Measurements from ENCODE around the gene ENTPD8. TPM values are rescaled to one million over a fixed set of nuclear protein-coding genes. Genes with fewer than 3 reads are reported as not detected.

The ENTPD8 gene
- total RNA-seq, 1 donor from 2014 or later = 0.07 TPM

DNA sequence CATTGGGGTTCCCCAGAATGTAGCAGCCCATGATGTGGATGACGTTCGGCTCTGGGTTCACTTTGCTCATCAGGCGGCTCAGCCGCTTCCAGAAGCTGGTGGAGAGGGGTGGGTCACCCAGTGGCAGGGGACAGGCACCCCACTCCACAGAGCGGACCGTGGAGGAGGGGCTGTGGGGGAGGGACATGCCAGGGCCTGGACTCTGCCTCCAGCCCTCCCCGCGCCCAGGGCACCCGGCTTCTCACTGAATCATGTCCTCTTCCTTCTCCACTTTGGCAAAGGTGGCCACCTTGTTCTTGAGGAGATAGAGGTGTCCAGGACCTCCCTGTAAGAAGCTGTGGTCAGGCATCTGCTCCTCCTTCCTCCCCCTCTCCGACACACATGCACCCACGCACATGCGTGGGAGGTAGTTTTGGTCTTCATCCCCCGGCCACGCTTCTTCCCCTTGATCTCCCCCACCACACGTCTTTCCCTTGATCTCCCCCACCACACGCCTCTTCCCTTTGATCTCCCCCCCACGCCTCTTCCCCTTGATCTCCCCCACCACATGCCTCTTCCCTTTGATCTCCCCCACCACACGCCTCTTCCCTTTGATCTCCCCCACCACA lies 8.9 kb upstream of the ENTPD8 start:
- intact Hi-C loops (cut with micrococcal nuclease) = loop anchor here (5.0 to 10.0 kb wide), 4 partner anchors 298 to 905 kb away; partner anchors contain the start of genes NOTCH1, PAXX and TMEM141

DNA sequence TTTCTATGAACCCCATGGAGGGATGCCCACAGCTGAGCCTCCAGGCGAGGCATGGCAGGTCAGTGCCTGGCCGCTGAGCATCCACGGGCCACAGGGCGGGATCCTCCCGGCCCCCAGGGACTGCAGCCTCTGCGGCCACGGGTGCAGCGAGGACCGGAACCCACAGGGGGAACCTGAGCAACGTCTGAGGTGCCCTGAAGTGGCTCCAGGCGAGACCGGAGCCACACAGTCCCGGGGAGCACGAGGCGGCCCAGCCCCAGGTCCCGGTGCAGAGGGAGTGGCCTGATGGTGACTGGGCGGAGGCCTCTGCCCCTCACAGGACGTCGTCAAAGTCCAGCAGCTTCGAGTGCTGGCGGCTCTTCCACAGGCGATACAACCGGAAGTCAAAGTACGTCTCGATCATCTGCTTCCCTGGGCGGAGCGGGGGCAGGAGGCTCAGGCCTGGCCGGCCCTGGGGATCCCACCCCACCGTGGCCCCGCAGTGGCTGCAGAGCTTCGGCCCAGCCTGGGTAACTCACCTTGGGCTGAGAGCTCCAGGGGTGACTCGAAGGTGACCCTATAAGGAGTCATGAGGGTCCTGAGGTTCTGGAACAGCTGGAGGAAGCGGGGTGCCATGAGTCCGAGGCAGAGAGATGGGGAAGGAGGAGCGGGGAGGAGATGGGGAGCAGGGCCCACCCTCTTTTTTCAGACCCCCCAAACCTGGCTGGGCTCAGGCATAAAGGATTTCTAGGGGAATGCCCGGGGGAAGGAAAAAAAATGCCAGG lies 8.1 kb upstream of the ENTPD8 start:
- intact Hi-C loops (cut with micrococcal nuclease) = no loop called here

DNA sequence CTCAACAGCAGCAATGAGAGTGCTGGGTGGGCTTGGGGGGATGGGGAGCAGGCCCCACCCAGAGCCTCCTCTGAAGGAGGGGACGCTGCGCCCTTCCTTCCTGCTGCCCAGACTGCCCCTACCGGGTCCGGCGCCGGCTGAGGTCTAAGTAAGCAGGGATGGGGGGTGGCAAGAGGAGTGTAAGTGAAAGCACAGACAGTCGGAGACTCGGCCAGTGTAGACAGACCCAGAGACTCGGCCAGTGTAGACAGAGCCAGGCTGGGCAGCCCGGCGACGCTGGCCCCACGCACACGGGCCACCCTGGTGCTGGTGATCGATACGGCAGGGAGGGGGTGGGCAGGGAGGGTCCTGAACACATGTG lies 7.4 kb upstream of the ENTPD8 start:
- intact Hi-C loops (cut with micrococcal nuclease) = no loop called here

DNA sequence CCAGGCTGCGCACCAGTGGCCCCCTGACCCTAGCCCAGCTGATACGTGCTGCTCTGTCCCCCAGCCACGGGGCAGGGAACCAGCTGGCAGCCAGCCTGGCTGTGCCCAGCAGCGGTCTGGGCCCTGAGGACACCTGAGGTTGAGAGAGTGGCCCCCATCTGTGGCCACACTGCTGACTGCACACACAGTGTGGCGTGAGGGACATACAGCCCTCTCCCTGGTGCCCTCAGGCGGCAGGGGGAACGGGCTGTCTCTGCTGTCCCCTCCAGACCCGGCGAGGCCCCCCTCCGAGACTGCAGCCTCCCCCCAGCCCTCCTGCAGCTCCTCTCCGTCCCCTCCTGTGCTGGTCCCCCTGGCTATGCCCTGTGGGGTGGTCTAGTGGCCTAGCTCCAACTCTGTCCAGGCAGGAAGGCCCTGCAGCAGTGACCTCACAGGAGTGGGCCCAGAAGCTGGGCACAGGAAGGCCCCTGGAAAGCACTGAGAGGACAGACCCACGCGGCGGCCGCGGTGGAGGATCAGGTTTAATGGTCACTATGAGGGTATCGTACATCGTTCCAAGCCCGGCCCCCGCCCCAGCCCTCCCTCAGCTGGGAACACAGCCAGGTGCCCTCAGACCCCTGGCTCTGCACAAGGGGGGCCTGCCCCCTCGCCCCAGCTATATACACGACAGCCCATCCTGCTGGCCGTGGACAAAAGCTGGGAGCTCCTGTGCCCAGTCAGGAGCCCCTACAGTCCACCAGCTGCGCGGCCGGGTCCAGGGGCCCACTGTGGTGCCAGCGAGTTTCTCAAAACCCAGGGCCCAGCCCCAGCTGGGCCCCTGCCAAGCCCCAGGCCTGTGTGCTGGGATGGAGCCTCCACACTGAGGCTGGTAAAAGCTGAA lies 6.8 kb upstream of the ENTPD8 start:
- intact Hi-C loops (cut with micrococcal nuclease) = no loop called here

DNA sequence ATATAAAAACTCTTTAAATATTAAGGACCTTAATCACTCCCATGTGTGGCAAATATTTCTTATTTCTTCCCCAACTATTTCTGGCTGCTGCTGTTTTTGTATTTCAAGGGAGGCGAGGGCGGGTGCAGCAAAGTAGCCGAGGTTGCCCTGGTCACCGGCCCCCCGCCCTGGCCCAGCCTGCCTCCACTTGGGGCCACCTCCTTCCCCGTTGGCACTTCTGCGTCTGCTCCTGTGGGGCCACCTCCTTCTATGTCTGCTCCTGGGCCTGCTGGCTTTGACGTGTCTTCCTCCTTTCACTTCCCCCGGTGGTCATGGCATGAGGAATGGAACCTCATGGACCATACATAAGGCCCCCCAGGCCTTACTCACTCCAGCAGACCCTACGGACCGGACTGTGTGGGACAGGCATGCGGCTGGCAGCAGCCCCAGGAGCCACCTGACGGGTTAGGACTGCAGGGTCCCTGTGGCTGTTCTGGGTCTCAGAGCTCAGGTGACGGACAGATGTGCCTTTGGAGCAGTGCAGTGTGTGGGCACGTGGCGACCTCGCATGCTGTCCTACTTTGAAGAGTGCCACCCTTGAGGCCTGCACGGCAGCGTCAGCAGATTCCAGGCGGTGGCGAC lies 5.8 kb upstream of the ENTPD8 start:
- intact Hi-C loops (cut with micrococcal nuclease) = no loop called here

DNA sequence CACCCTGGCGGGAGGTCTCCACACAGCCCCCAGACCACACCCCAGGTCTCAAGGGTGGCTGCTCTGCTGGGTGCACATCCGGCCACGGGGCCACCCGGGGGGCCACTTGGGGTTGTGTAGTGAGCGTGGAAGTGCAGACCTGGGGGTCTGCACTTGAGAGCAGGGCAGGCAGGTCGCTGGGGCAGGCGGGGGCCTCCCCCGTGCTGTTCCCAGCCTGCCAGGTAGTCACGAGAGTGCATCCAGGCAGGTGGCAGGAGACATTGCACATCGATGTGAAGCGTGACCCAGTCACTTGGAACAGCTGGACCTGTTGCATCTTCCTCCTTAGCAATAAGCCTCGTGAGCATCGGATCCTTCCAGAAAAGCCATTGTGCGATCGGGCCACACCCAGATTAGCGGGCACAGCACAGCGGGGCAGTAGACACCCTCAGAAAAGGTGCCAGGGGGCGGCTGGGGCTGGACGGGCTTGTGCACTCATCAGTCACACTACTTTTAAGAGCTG lies 4.8 kb upstream of the ENTPD8 start:
- intact Hi-C loops (cut with micrococcal nuclease) = loop anchor here (1.0 kb wide), 2 partner anchors 23 to 152 kb away; partner anchors contain the start of genes EXD3 and NOXA1

DNA sequence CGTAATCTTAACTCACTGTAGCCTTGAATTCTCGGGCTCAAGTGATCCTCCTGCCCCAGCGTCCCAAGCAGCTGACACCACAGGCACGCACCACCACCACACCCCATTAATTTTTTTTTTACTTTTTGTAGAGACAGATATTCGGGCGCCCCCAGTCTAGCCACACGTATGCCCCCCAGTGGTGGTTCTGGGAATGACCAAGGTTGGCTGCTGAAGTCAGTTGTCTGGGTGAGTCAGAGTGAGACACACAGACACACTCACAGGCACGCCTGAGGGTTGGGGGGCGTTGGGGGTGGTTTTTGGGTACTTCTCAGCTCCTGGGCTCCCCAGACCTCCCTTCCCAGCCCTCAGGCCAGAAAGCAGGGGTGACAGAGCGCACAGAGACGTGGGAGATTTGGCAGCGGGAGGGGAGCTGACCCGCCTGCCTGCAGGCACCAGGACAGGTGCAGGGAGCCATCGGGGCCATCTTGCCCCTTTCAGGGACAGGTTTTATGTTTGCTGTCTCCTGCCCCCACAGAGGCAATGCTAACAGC lies 4.2 kb upstream of the ENTPD8 start:
- intact Hi-C loops (cut with micrococcal nuclease) = loop anchor here (1.0 kb wide), 2 partner anchors 22 to 151 kb away; partner anchors contain the start of genes EXD3 and NOXA1

DNA sequence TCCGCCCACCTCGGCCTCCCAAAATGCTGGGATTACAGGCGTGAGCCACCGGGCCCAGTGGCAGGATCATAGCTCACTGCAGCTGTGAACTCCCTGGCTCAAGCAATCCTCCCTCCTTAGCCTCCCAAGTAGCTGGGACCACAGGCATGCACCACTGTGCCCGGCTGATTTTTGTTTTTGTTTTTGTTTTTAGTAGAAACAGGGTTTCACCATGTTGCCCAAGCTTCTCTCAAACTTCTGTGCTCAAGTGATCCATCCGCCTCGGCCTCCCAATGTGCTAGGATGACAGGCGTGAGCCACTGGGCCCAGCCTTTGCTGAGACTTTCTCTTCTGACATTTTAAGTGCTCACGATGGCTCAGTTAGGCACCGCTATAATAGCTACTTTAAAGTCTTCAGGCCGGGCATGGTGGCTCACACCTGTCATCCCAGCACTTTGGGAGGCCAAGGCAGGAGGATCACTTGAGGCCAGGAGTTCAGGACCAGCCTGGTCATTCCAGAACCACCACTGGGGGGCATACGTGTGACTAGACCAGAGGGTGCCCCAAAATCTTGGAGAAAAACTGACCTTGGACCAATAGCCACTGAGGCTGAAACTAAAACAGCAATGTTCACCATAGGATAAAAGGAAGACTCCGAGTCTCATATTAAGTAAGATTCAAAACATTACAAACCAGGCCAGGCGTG lies 3.1 kb upstream of the ENTPD8 start:
- intact Hi-C loops (cut with micrococcal nuclease) = no loop called here

DNA sequence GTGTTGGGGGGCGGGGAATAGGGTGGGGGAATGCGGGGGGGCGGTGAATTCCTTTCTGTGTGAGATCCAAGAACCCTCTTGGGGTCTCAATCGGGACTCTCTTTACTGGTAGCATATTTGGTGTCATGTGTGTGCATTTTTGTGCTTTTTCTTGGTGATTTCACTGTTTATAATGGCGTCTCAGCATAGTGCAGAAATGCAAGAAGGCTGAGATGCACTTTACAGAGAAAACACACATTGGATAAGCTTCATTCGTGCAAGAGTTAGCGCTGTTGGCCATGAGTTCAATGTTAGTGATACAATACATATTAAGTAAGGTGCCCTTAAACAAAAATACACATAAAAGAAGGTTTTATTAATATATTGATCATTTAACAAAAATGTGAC lies 771 bp upstream of the ENTPD8 start:
- intact Hi-C loops (cut with micrococcal nuclease) = no loop called here

DNA sequence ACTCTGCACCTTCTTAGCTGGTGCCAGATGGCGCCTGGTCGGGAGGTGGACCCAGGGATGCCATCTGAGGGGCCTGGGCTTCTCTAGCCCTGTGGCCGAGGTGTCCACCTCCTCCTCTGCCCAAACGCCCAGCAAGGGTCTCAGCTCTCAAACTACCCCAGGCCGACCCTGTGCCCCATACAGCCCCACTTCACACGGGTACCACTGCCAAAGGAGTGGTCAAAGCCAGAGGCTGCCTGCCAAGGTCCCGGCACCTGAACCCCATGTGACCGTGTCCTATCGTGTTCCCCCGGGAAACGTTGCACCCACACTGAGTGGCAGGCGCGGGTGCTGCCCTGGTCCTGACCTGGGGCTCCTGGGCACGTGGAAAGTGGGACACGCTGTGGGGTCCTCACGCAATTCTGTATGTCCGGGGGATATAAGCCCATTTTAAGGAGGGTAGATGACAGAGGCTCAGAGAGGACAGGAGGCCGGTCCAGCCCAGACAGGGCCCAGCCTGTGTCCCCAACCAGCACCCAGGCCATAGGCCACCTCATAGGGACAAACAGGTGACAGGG lies 1.9 kb downstream of the ENTPD8 start:
- intact Hi-C loops (cut with micrococcal nuclease) = no loop called here

DNA sequence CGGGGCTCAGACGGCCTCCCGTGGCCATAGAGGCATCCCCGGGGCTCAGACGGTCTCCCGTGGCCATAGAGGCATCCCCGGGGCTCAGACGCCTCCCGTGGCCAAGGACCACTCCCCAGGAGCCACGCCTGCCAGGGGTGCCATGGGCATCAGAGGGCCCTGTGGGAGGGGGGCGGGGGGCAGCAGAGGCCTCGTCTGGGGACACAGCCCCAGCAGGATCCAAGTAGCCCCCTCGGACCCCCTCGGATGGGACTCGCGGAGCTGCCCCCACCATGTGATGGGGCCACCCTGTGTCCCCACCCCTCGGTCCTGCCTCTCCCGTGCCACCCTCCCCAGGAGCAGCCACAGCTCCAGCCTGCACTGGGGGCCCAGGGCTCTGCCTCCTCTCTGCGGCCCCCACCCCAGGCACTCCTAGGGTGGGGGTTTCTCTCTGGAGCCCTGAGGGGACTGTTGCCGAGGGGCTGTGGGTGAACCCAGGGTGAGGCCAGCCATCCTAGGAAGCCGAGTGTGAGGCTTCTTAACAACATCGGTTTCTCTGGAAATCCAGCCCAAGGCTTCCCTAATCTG lies 2.5 kb downstream of the ENTPD8 start:
- intact Hi-C loops (cut with micrococcal nuclease) = no loop called here

DNA sequence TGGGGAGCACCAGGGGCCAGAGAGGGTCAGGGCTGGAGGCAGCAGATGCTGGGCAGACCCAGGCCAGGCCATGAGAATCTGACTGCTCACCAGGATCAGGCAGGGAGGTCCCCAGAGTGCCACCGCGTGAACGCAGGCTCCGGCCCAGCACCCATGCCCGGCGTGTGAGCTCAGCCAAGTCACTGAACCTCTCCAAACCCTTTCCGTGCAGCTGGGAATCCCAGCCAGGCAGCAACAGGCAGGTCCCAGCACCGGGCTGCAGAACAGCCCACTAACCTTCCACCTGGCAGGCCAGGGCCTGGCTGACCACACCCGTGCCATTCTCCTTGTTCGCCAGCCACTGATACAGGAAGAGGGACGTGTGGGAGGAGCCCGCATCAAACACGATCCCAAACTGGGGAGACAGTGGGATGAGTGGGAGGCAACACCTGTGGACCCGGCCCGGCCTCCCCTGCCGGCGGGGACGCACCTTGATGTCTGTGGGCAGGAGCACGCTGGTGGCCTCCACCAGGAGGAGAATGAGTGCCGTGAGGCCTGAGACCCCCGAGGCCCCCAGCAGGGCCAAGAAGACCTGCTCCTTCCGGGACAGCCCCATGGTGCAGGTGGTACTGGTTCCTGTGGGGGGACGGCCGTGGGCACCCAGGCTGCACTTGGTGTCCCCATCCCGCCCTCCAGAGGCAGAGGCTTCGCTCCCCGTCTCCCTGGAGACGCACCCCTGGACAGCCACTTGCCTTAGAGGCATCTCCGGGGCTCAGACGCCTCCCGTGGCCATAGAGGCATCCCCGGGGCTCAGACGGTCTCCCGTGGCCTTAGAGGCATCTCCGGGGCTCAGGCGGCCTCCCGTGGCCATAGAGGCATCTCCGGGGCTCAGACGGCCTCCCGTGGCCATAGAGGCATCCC lies 3.2 kb downstream of the ENTPD8 start:
- intact Hi-C loops (cut with micrococcal nuclease) = no loop called here

DNA sequence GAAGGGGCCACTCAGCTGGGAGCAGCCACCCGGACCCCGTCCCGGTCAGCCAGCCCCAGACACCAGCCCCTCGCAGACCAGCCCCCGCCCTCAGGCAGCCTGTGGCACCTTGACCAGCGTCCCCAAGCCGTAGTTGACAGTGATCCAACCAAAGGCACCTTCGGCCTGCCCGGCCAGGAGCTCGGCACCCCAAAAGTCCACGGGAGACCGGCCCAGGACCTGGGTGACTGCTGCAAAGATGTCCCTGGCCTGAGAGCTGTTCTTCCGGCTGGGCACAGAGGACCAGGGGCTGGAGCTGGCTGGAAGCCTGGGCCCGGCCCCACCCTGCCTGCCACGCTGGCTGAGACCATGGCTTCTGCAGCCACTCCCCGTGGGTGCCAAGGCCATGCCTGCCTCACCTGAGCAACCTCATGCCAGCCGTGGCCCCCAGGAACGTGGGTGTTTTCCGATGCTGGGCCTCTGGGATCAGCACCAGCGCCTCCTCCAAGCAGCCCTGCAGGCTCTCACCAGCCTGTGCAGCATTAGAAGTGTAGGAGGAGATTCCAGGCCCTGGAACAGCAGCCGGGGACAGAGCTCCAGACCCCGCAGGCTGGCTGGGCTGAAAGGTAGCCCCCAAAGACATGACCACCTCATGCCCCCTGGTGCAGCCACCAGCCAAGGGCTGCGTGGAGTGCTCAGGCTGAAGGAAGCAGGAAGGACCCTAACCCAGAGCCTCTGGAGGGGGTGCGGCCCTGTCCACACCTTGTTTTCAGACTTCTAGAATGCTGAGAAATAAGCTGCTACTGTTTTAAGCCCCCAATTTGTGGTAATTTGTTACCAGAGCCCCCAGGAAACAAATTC lies 4.2 kb downstream of the ENTPD8 start:
- intact Hi-C loops (cut with micrococcal nuclease) = no loop called here

DNA sequence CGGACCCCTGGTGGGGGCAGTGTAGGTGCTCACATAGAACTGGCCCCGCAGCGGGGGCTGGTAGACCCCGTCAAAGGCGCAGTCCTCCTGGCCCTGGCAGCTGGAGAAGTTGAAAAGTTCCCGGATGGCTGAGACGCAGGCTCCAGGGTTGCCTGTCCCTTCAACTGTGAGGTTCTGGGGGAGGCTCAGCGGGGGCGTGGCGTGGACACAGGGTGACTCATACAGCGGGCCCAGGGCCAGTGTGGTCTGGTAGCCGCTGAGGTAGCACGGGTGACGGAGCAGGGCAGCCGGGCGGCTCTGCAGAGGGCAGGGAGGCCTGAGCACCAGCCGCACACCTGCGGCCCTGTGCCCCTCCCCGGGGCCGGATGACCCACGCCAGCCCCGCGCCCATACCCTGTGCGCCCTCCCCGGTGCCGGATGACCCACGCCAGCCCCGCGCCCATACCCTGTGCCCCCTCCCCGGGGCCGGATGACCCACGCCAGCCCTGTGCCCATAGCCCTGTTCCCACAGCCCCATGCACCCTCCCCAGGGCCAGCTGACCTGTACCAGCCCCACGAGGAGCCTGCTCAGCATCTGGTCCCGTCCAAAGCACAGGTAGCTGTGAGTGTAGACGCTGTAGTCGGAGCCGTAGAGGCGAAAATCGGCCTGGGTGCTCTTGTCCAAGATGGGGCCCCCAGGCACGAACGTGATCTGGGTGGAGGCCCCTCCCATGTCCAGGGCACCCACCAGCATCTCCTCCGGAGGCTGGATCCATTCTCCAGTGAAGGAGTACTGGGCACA lies 5.0 kb downstream of the ENTPD8 start:
- intact Hi-C loops (cut with micrococcal nuclease) = no loop called here

DNA sequence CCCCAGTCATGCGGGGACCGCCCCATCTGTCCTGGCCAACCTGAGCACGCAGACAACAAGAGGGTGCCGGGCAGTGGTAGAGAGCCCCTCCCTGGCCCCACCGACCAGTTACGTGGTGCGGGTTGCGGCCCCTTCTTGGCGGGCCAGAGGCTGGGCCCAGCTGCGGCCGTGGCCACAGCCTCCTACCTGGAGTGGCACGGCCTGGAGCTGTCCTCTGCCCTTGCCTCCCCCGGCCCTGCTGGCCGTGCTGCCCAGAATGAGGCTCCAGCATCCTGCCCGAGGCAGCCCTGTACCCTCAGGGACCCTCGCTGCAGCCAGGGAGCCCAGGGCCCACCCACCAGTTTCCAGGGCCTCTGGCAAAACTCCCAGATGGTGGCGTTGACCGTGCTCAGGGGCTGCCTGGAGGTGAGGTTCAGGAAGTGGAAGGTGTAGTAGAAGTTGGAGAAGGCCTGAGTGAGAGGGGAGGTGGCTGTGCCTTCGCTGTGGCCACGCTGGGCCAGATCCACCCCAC lies 5.7 kb downstream of the ENTPD8 start:
- intact Hi-C loops (cut with micrococcal nuclease) = no loop called here

DNA sequence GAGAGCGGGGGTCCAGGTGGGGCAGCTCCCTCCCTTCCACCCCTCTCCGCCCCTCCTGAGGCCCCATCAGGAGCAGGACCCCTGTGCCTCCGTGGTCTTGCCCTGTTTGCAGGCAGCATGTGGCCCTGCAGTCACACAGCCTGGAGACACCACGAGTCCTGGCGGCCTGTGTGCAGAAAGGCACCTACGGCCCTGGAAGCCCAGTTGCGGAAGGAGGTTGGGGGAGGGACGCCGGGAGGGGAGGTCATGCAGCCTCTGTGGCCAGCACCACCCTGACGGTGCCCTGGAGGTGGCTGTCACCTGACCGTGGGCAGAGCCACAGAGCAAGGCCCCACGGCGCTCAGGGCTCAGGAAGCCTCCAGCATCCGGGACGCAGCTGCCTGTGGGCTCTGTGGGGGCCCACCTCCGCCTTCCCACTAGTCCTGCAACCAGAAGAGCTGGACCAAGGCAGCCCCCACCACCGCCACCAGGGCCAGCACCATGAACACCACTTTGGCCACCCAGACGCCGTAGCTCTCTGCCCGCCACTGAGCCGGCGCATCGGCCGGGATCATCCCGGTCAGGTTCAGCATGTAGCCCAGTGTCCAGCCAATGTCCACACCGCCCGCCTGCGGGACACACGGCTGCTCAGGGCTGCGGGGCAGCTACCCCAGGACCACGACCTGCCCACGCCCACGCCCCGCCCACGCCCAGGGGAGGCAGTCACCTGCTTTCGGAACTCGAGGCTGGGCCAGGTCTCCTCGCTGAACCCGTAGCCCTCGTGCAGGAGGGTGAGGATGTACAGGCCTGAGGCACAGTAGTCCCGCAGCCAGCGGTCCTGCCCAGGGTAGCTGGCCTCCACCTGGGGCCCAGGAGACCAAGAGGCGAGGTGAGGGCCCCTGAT lies 6.4 kb downstream of the ENTPD8 start:
- intact Hi-C loops (cut with micrococcal nuclease) = no loop called here
